ENCODE measurements around the gene SLC5A2. TPM values are rescaled to one million over a fixed set of nuclear protein-coding genes. Genes with fewer than 3 reads are reported as not detected.
A peak's percentile ranks its signal among the peaks of the same experiment; 100 is the strongest.
"Not testable (repeated sequence)": the region's sequence is repeated elsewhere in the genome, so short reads cannot be mapped to it uniquely, and the experiment has no call there.

SLC5A2 gene
- 0.26 TPM for polyA plus RNA-seq (2012; ENCODE audit: low read depth, missing spikeins)

- FAIRE-seq (no peak), DNase-seq (ENCODE audit: insufficient read length, low spot score) (no peak)
- TF ChIP-seq TAF1 (IDR thresholded peaks at IDR 0.05; ENCODE audit: low read depth, low read length) = no peak
Measured at GRCh38 chr16:31483081-31483480, at the start of gene SLC5A2. Gene SLC5A2 (plus strand): TSS chr16:31483123. CDS start chr16:31483137, 14 bp downstream.

GRCh38 chr16:31435341-31436220 is 47.3 kb upstream of the SLC5A2 start:
- DNase-seq (ENCODE audit: insufficient read length, low spot score) (no peak), FAIRE-seq (no peak)
- no peak for TF ChIP-seq POLR2A (IDR thresholded peaks at IDR 0.05; ENCODE audit: low read depth, low read length)
- TF ChIP-seq TAF1 (IDR thresholded peaks at IDR 0.05; ENCODE audit: low read depth, low read length) = no peak
- TF ChIP-seq POU2F2 (IDR thresholded peaks at IDR 0.05; ENCODE audit: low read depth, low read length) = no peak

GRCh38 chr16:31436221-31437045 is 46.5 kb upstream of the SLC5A2 start:
- FAIRE-seq (no peak), DNase-seq (ENCODE audit: insufficient read length, low spot score) (no peak)
- TF ChIP-seq POLR2AphosphoS5 (IDR thresholded peaks at IDR 0.05; ENCODE audit: low read depth, low read length) = no peak
- no peak for TF ChIP-seq POLR2A (IDR thresholded peaks at IDR 0.05; ENCODE audit: low read depth, low read length)
- TF ChIP-seq POU2F2 (IDR thresholded peaks at IDR 0.05; ENCODE audit: low read depth, low read length) = no peak
- no peak for TF ChIP-seq TAF1 (IDR thresholded peaks at IDR 0.05; ENCODE audit: low read depth, low read length)
- TF ChIP-seq SPI1 (IDR thresholded peaks at IDR 0.05; ENCODE audit: low read depth, low read length) = no peak
- TF ChIP-seq PAX5 (IDR thresholded peaks at IDR 0.05; ENCODE audit: insufficient read depth, low read length, severe bottlenecking) = no peak

- no peak for FAIRE-seq
- TF ChIP-seq SPI1 (IDR thresholded peaks at IDR 0.05; ENCODE audit: low read depth, low read length) (no peak), POU2F2 (IDR thresholded peaks at IDR 0.05; ENCODE audit: low read depth, low read length) (no peak), POLR2AphosphoS5 (IDR thresholded peaks at IDR 0.05; ENCODE audit: low read depth, low read length) (no peak), TAF1 (IDR thresholded peaks at IDR 0.05; ENCODE audit: low read depth, low read length) (no peak), PAX5 (IDR thresholded peaks at IDR 0.05; ENCODE audit: insufficient read depth, low read length, severe bottlenecking) (no peak), POLR2A (IDR thresholded peaks at IDR 0.05; ENCODE audit: low read depth, low read length) (no peak)
- DNase-seq (ENCODE audit: insufficient read length, low spot score) = no peak
Measured at GRCh38 chr16:31438414-31438813, 44.5 kb upstream of the SLC5A2 start.

DNA sequence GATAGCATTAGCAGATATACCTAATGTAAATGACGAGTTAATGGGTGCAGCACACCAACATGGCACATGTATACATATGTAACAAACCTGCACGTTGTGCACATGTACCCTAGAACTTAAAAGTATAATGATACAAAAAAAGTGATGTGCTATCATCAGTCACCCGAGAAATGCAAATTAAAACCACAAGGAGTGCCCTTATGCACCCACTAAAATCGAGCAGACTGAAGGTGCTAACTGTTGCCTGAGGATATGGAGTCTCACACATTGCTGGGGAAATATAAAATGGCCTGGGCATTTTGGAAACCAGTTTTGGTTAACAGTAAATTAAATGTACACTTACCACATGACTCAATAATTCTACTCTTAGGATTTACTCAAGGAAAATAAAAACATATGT is 43.9 kb upstream of the SLC5A2 start:
- not testable (repeated sequence) for DNase-seq (ENCODE audit: insufficient read length, low spot score)
- FAIRE-seq = peak; percentile 85

DNA sequence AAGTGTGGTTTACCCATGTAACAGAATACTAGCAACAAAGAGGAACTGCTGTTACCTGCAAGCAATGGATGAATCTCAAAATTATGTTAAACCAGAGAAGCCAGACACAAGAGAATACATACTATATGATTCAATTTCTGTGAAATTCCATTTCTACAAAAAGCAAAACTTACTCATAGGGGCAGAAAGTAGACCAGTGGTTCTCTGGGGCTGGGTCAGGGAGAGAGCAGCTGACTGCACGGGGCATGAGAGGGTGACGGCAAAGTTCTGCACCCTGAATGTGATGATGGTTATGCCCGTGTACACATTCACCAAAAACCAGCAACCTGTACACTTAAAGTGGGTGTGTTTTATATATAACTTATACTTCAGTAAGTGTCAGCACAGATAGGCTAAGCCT is 43.4 kb upstream of the SLC5A2 start:
- peak; percentile 12; the same call in 1 of the 2 replicates for TF ChIP-seq SPI1 (IDR thresholded peaks at IDR 0.05; ENCODE audit: low read depth, low read length)
- TF ChIP-seq TAF1 (IDR thresholded peaks at IDR 0.05; ENCODE audit: low read depth, low read length) = no peak
- no peak for TF ChIP-seq POU2F2 (IDR thresholded peaks at IDR 0.05; ENCODE audit: low read depth, low read length)
- no peak for TF ChIP-seq POLR2A (IDR thresholded peaks at IDR 0.05; ENCODE audit: low read depth, low read length)
- no peak for TF ChIP-seq POLR2AphosphoS5 (IDR thresholded peaks at IDR 0.05; ENCODE audit: low read depth, low read length)
- FAIRE-seq (peak; percentile 38), DNase-seq (ENCODE audit: insufficient read length, low spot score) (no peak)

GRCh38 chr16:31440516-31441184 is 42.3 kb upstream of the SLC5A2 start:
- TF ChIP-seq PAX5 (IDR thresholded peaks at IDR 0.05; ENCODE audit: insufficient read depth, low read length, severe bottlenecking) = no peak
- TF ChIP-seq TAF1 (IDR thresholded peaks at IDR 0.05; ENCODE audit: low read depth, low read length) = no peak
- no peak for TF ChIP-seq POLR2A (IDR thresholded peaks at IDR 0.05; ENCODE audit: low read depth, low read length)
- no peak for TF ChIP-seq POU2F2 (IDR thresholded peaks at IDR 0.05; ENCODE audit: low read depth, low read length)
- TF ChIP-seq SPI1 (IDR thresholded peaks at IDR 0.05; ENCODE audit: low read depth, low read length) = no peak
- no peak for TF ChIP-seq POLR2AphosphoS5 (IDR thresholded peaks at IDR 0.05; ENCODE audit: low read depth, low read length)
- FAIRE-seq (no peak), DNase-seq (ENCODE audit: insufficient read length, low spot score) (no peak)

- no peak for DNase-seq (ENCODE audit: insufficient read length, low spot score)
- no peak for FAIRE-seq
- TF ChIP-seq TAF1 (IDR thresholded peaks at IDR 0.05; ENCODE audit: low read depth, low read length) = no peak
- no peak for TF ChIP-seq POLR2A (IDR thresholded peaks at IDR 0.05; ENCODE audit: low read depth, low read length)
- TF ChIP-seq SPI1 (IDR thresholded peaks at IDR 0.05; ENCODE audit: low read depth, low read length) = no peak
- no peak for TF ChIP-seq POU2F2 (IDR thresholded peaks at IDR 0.05; ENCODE audit: low read depth, low read length)
- TF ChIP-seq POLR2AphosphoS5 (IDR thresholded peaks at IDR 0.05; ENCODE audit: low read depth, low read length) = no peak
- no peak for TF ChIP-seq PAX5 (IDR thresholded peaks at IDR 0.05; ENCODE audit: insufficient read depth, low read length, severe bottlenecking)
Measured at GRCh38 chr16:31441956-31442355, 41.0 kb upstream of the SLC5A2 start.

DNA sequence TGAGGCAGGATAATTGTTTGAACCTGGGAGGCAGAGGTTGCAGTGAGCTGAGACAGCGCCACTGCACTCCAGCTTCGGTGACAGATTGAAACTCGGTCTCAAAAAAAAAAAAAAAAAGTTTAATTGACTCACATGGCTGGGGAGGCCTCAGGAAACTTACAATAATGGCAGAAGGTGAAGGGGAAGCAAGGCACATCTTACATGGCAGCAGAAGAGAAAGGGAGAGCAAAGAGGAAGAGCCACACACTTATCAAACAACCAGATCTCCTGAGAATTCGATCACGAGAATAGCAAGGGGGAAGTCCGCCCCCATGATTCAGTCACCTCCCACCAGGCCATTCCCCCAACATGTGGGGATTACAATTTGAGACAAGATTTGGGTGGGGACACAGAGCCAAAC is 37.0 kb upstream of the SLC5A2 start:
- not testable (repeated sequence) for DNase-seq (ENCODE audit: insufficient read length, low spot score); FAIRE-seq

GRCh38 chr16:31451201-31451600 is 31.7 kb upstream of the SLC5A2 start:
- TF ChIP-seq PAX5 (IDR thresholded peaks at IDR 0.05; ENCODE audit: insufficient read depth, low read length, severe bottlenecking) (no peak), POLR2A (IDR thresholded peaks at IDR 0.05; ENCODE audit: low read depth, low read length) (no peak), TAF1 (IDR thresholded peaks at IDR 0.05; ENCODE audit: low read depth, low read length) (no peak), POU2F2 (IDR thresholded peaks at IDR 0.05; ENCODE audit: low read depth, low read length) (no peak), POLR2AphosphoS5 (IDR thresholded peaks at IDR 0.05; ENCODE audit: low read depth, low read length) (no peak), SPI1 (IDR thresholded peaks at IDR 0.05; ENCODE audit: low read depth, low read length) (no peak)
- FAIRE-seq = no peak
- DNase-seq (ENCODE audit: insufficient read length, low spot score) = no peak
